SH-SY5Y (cell line): ENCODE measurements around the gene CCDC3.

Experiments used
- GATA2 ChIP-seq: IDR thresholded peaks from 2 replicates; pipeline ENCODE4 v1.6.1; 2011; ENCODE audit warnings: mild to moderate bottlenecking, low read depth, low read length
- GATA3 ChIP-seq: IDR thresholded peaks from 2 replicates; pipeline ENCODE4 v1.6.1; 2011; ENCODE audit warnings: low read depth, mild to moderate bottlenecking, low read length, moderate library complexity

DNA sequence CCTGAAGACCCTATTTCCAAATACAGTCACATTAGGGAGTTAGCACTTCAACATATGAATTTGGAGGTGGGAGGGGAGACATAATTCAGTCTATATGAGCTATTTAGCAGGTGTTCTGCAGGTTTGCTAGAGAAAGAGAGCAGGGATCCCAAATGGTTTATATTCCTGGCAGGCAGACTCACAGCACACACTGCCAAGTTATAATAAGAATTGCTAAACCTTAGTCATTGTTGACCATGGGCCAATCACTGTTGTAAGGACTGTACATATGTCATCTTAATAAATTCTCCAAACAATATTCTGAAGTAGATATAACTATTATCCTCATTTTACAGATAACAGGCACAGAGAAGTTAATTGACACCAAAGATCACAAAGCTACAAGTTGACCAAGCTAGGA lies 1.5 kb upstream of the CCDC3 start:
- TF ChIP-seq GATA2 (no peak), GATA3 (no peak)
